GM06990 (cell line): ENCODE results near the gene DENND1A.

Experiments
- DNase-seq: peaks from one replicate; pipeline ENCODE4 v3.0.0-alpha.2; 2011; ENCODE audit not compliant: insufficient read length; ENCODE audit errors: extremely low read depth
- H3K27me3 ChIP-seq: replicated peaks from 2 replicates; pipeline ENCODE4 v1.6.0; 2011; ENCODE audit warnings: low read length; ENCODE audit not compliant: control insufficient read depth, insufficient read depth
- H3K36me3 ChIP-seq: 2 replicates; pipeline ENCODE4 v1.5.1; 2011; ENCODE audit warnings: low read length; ENCODE audit not compliant: control insufficient read depth, insufficient read depth
- H3K4me3 ChIP-seq: replicated peaks from 2 replicates; pipeline ENCODE4 v1.5.1; 2011; ENCODE audit warnings: low read depth, mild to moderate bottlenecking, control low read depth, low read length
- CTCF ChIP-seq: IDR thresholded peaks from 2 replicates; pipeline ENCODE4 v1.5.1; 2011; ENCODE audit warnings: low read length, control low read depth, mild to moderate bottlenecking, inconsistent platforms; ENCODE audit not compliant: insufficient read depth, poor library complexity, severe bottlenecking

DENND1A gene

GRCh38 chr9:123923884-123924283 lies 6.0 kb downstream of the DENND1A start:
- Histone ChIP-seq H3K4me3 (no peak overlapping the region), H3K27me3 (no peaks in the 10 kb centered on the region), H3K36me3 (no peaks in the 10 kb centered on the region; the same call in 1 of the 2 replicates)
- TF ChIP-seq CTCF = no peak
- no peak for DNase-seq

- Histone ChIP-seq H3K27me3 (no peaks in the 10 kb centered on the region), H3K4me3 (no peak overlapping the region), H3K36me3 (no peaks in the 10 kb centered on the region; the same call in 1 of the 2 replicates)
- TF ChIP-seq CTCF = no peak
- DNase-seq = no peak
These were observed 6.5 kb downstream of the DENND1A start for GRCh38 chr9:123923377-123923776.

GRCh38 chr9:123922911-123923310 lies 7.0 kb downstream of the DENND1A start:
- no peak for TF ChIP-seq CTCF
- no peaks in the 10 kb centered on the region; the same call in 1 of the 2 replicates for H3K36me3 ChIP-seq
- DNase-seq = no peak
- H3K27me3 ChIP-seq = no peaks in the 10 kb centered on the region
- H3K4me3 ChIP-seq = no peak overlapping the region

- H3K27me3 ChIP-seq = no peaks in the 10 kb centered on the region
- no peaks in the 10 kb centered on the region; the same call in 1 of the 2 replicates for H3K36me3 ChIP-seq
- no peak for TF ChIP-seq CTCF
- DNase-seq = no peak
- H3K4me3 ChIP-seq = no peak overlapping the region
These were observed 7.5 kb downstream of the DENND1A start for GRCh38 chr9:123922431-123922830.

GRCh38 chr9:123914517-123915196 lies 15.3 kb downstream of the DENND1A start:
- Histone ChIP-seq H3K4me3 (no peak overlapping the region), H3K27me3 (no peaks in the 10 kb centered on the region), H3K36me3 (no peaks in the 10 kb centered on the region; the same call in 1 of the 2 replicates)
- peak; percentile 37 for DNase-seq
- TF ChIP-seq CTCF = no peak
